ENCODE results near the gene SLC35G2. TPM values are rescaled to one million over a fixed set of nuclear protein-coding genes. Genes with fewer than 3 reads are reported as not detected.

SLC35G2 gene
- total and polyA plus RNA-seq, 2 donors (not counting 3 experiments of a cell fraction or from before 2014, with no cell fraction given): 19.4 to 23.9 TPM

DNA sequence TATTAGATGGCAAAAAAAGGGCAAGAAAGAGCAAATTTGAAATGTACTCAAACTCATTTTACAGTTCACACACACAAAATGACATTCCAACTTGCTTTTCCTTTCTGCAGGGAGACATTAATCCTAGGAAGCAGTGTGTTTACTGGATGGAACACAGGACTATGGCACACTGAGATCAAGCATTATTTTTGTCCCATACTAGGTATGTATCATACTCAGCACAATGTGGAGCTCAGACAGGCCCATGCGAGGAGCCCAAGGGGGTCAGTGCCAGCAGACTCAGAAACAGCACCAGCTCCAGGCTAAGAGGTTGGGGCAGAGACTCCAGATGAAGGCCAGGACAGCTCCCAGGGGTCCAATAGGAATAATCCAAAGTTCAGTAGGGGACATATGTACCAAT is 30.8 kb upstream of the SLC35G2 start:
- FAIRE-seq: no peak
- no peaks in the 10 kb centered on the region for H3K79me2 ChIP-seq (ENCODE audit: control insufficient read depth, insufficient read depth, low read length)
- CTCF ChIA-PET: interaction anchor here (1.5 to 1.9 kb wide), 3 partner anchors 19 to 226 kb away, joined by 3 to 9 read pairs (median 4); partner anchors contain the start of gene STAG1

More for the DNA sequence above, 30.8 kb upstream of the SLC35G2 start:
- H3K4me3 ChIP-seq (replicated peaks in 1 of 3; ENCODE audit: insufficient read depth in 1 of 3, low read depth in 1 of 3, low read length in 3 of 3): no peak overlapping the region
- H4K20me1 ChIP-seq (replicated peaks; ENCODE audit: control insufficient read depth, extremely low read depth, insufficient read depth, low read length): no peaks in the 10 kb centered on the region
- H2AFZ ChIP-seq (ENCODE audit: low read depth, low read length): no peak overlapping the region
- intact Hi-C loops (cut with micrococcal nuclease): no loop called here
- dilution Hi-C loops (cut with MboI; ENCODE audit: extremely low pct_ligation_motif_present, low sequenced_read_pairs): no loop called here
- POLR2A ChIA-PET: no interaction called here
- H3K9ac ChIP-seq (replicated peaks; ENCODE audit: extremely low read depth, insufficient read depth, low read length): no peak overlapping the region
- H3K4me1 ChIP-seq (ENCODE audit: control insufficient read depth, extremely low read depth, insufficient read depth, low read length): peaks cover 15% of the 10 kb centered on the region
- DNase-seq (ENCODE audit: low read depth, low spot score): no peak
- no TSS peak for BruUV-seq (replicated peaks)
- no peaks in the 10 kb centered on the region for H3K9me3 ChIP-seq (replicated peaks; ENCODE audit: control insufficient read depth, insufficient read depth, low read length)
- H3K4me2 ChIP-seq (ENCODE audit: insufficient read depth, low read length): no peak overlapping the region
- TF ChIP-seq EZH2 (IDR thresholded peaks at IDR 0.05; ENCODE audit: borderline replicate concordance, low read depth, low read length, severe bottlenecking): no peak
- no peak for TF ChIP-seq POLR2A (IDR thresholded peaks at IDR 0.05; ENCODE audit: low read depth, low read length)
- TF ChIP-seq JUN (IDR thresholded peaks at IDR 0.05; ENCODE audit: borderline replicate concordance, insufficient read depth, insufficient read length, low read depth): no peak
- TF ChIP-seq POLR2AphosphoS5 (IDR thresholded peaks at IDR 0.05; ENCODE audit: insufficient read depth, low read depth, low read length): no peak
- TF ChIP-seq, protein P1, sequence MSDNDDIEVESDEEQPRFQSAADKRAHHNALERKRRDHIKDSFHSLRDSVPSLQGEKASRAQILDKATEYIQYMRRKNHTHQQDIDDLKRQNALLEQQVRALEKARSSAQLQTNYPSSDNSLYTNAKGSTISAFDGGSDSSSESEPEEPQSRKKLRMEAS (IDR thresholded peaks at IDR 0.05; ENCODE audit: insufficient read depth, insufficient read length): no peak
- TF ChIP-seq MYC (IDR thresholded peaks at IDR 0.05; ENCODE audit: low read depth, low read length): no peak
- no peak for TF ChIP-seq CTCF (IDR thresholded peaks at IDR 0.05; ENCODE audit: extremely low read depth in 1 of 2, insufficient read depth in 1 of 2, low read depth in 1 of 2, low read length in 2 of 2)
- TF ChIP-seq FOS (IDR thresholded peaks at IDR 0.05; ENCODE audit: borderline replicate concordance, insufficient read depth, low read length): no peak
- no peak for TF ChIP-seq GATA2 (IDR thresholded peaks at IDR 0.05; ENCODE audit: insufficient read depth, insufficient read length, low read depth, low read length)
- H3K9me1 ChIP-seq (replicated peaks; ENCODE audit: control insufficient read depth, extremely low read depth, insufficient read depth, low read length): no peaks in the 10 kb centered on the region
- H3K27me3 ChIP-seq (ENCODE audit: control insufficient read depth in 2 of 2, insufficient read depth in 2 of 2, low read length in 2 of 2): no peaks in the 10 kb centered on the region
- no peaks in the 10 kb centered on the region for H3K36me3 ChIP-seq (ENCODE audit: control insufficient read depth in 2 of 2, extremely low read depth in 1 of 2, insufficient read depth in 2 of 2, low read length in 2 of 2)
- no peak overlapping the region for H3K27ac ChIP-seq (ENCODE audit: insufficient read depth, low read depth, low read length)

All from endothelial cell of umbilical vein (primary cell).